HUES48 (cell line): ENCODE data around the gene GLI3.

ENCODE experiments used
- H3K27ac ChIP-seq: one replicate; pipeline ENCODE4 v1.7.0; 2013; ENCODE audit warnings: low read depth, low read length, inconsistent platforms
- H3K27me3 ChIP-seq: 2 replicates; pipeline ENCODE4 v1.6.1; 2013; ENCODE audit warnings: mild to moderate bottlenecking, low read length; ENCODE audit not compliant: control insufficient read depth, insufficient read depth
- H3K36me3 ChIP-seq: 2 replicates; pipeline ENCODE4 v1.6.1; 2013; ENCODE audit warnings: low read length; ENCODE audit not compliant: control insufficient read depth, insufficient read depth
- H3K4me1 ChIP-seq: 2 replicates; pipeline ENCODE4 v1.6.1; 2013; ENCODE audit warnings: mild to moderate bottlenecking, low read length; ENCODE audit not compliant: control insufficient read depth, insufficient read depth
- H3K4me3 ChIP-seq: 2 replicates; pipeline ENCODE4 v1.5.1; 2013; ENCODE audit warnings: mild to moderate bottlenecking, low read depth, low read length
- H3K9ac ChIP-seq: 2 replicates; pipeline ENCODE4 v1.6.1; 2013; ENCODE audit warnings: mild to moderate bottlenecking, low read depth, low read length, moderate library complexity
- H3K9me3 ChIP-seq: 2 replicates; pipeline ENCODE4 v1.6.1; 2013; ENCODE audit warnings: low read length; ENCODE audit not compliant: control insufficient read depth, insufficient read depth

GLI3 gene

DNA sequence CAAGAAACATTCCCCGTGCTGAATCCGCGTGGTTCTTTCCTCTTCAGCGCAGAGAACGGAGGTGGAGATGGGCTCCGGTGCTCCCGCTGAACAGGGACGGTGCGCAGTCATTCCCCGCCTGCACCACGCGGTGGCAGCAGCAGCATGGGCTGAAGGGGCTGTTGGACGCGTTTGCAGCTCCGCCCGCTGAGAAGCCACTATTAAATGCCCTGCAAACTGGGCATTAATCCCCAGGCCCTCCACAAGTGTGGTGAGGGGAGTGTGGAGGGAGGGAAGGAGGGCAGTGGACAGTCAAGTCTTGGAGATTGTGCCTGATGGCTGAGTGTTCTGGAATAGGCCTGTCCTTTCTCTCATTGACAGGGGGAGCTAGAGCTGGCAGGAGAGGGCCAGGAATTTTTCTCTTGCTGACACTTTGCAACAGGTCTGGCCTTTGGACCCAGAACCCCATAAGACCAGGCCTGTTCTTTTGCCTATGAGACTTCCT, 293.9 kb downstream of the GLI3 start:
- Histone ChIP-seq H3K9me3 (no peaks in the 10 kb centered on the region), H3K27ac (no peak overlapping the region), H3K27me3 (peaks cover 11% of the 10 kb centered on the region), H3K4me1 (peaks cover 6% of the 10 kb centered on the region; the same call in 1 of the 2 replicates), H3K4me3 (peak overlapping the region; percentile 46), H3K36me3 (no peaks in the 10 kb centered on the region), H3K9ac (no peak overlapping the region)

GRCh38 chr7:41942468-41943093, 294.4 kb downstream of the GLI3 start:
- H3K36me3 ChIP-seq, result no peaks in the 10 kb centered on the region
- no peak overlapping the region for H3K27ac ChIP-seq
- peak overlapping the region; percentile 46 for H3K4me3 ChIP-seq
- peaks cover 6% of the 10 kb centered on the region; the same call in 1 of the 2 replicates for H3K4me1 ChIP-seq
- peaks cover 11% of the 10 kb centered on the region for H3K27me3 ChIP-seq
- no peaks in the 10 kb centered on the region for H3K9me3 ChIP-seq
- H3K9ac ChIP-seq, result no peak overlapping the region

GRCh38 chr7:41940760-41941343, 296.2 kb downstream of the GLI3 start:
- Histone ChIP-seq H3K4me3 (no peak overlapping the region), H3K36me3 (no peaks in the 10 kb centered on the region), H3K27ac (no peak overlapping the region), H3K9ac (no peak overlapping the region), H3K9me3 (no peaks in the 10 kb centered on the region), H3K4me1 (peaks cover 6% of the 10 kb centered on the region; the same call in 1 of the 2 replicates), H3K27me3 (peaks cover 11% of the 10 kb centered on the region)

DNA sequence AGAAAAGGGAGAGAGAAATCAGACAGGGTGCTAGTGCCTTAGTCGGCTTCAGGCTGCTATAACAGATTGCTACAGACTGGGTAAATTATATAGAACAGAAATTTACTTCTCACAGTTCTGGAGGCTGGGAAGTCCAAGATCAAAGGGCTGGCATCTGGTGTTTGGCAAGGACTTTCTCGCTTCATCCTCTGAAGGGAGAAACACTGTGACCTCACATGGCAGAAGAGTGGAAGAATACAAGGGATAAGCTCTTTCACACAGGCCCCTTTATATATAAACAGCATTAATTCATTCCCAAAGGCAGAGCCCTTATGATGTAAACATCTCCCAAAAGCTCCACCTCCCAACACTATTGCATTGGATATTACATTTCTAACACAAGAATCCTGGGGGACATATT, 298.6 kb downstream of the GLI3 start:
- H3K36me3 ChIP-seq, result no peaks in the 10 kb centered on the region
- H3K4me1 ChIP-seq, result peaks cover 6% of the 10 kb centered on the region; the same call in 1 of the 2 replicates
- H3K27me3 ChIP-seq, result peaks cover 11% of the 10 kb centered on the region

DNA sequence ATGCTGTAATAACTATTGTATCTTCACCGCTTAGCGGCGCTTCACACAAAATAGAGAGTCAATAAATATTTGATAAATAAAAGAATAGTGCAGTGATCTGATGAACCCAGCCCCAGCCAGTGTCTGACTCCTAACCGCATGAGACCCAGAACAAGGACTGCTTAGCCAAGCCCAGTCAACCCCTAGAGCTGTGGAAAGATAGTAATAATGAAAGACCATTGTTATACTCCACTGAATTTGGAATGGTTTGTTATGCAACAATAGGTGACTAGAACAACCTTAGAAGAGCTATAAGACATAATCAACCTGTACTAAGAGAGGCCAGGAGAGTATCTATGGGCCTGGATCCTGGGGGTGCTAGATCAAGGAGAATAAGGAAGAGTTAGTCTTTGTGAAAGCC, 303.6 kb downstream of the GLI3 start:
- no peaks in the 10 kb centered on the region for H3K36me3 ChIP-seq
- H3K4me3 ChIP-seq, result no peak overlapping the region
- H3K9ac ChIP-seq, result no peak overlapping the region
- H3K4me1 ChIP-seq, result peaks cover 7% of the 10 kb centered on the region; the same call in 1 of the 2 replicates
- no peaks in the 10 kb centered on the region for H3K9me3 ChIP-seq
- no peak overlapping the region for H3K27ac ChIP-seq
- no peaks in the 10 kb centered on the region for H3K27me3 ChIP-seq

More for the DNA sequence above, 298.6 kb downstream of the GLI3 start:
- Histone ChIP-seq H3K9ac (no peak overlapping the region), H3K9me3 (no peaks in the 10 kb centered on the region), H3K27ac (no peak overlapping the region), H3K4me3 (no peak overlapping the region)

DNA sequence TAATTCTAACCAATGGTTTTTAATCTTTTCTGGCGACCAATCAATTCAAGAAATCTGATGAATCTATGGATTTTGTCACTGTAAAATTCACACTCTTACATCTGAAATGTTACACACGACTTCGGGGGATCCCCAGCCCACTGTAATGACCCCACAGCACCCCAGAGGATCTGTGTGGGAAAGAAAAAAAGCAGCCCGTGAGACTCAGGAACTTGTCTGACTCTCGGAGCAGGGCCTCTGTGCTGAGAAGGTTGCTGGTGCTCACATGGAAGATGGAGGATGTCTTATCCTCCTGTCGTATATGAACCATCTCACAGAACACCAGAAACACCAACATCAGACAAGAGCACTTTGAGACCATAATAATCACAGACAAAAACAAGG, 305.8 kb downstream of the GLI3 start:
- Histone ChIP-seq H3K9ac (no peak overlapping the region), H3K4me3 (no peak overlapping the region), H3K27me3 (no peaks in the 10 kb centered on the region), H3K9me3 (no peaks in the 10 kb centered on the region), H3K27ac (no peak overlapping the region), H3K4me1 (peaks cover 7% of the 10 kb centered on the region; the same call in 1 of the 2 replicates), H3K36me3 (no peaks in the 10 kb centered on the region)

DNA sequence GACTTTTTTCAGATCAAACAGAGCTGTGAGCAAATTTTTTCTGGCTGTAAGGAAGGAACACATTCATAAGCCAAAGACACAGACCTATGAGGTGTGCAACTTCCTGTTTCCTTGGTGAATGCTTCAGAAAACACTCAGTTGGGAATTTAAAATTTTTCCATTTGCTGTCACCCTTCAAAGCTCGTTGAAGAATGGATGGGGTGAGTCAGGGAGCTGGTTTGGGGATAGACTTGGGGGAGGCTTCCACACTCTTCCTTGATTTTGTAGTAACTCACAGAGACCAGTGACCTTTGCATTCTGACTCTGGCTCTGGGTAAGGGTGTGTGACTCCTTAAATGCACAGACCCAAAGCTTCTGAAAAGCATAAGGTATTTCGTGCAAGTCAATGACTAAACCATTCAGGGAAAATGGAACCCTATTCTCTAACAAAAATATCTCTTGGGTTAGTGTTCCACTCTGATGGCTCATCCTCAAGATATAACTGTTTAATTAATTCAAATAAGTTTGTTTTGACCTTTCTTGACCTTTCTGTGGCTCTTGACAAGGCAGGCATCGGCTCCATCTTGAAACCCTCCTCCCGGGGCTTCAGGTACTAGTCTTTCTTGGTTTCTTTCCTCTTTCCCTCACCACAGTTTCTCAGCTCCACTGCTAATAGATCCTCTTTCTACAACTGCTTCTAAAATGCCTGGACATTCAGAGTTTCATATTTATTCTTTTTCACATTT, 306.3 kb downstream of the GLI3 start:
- H3K9me3 ChIP-seq, result no peaks in the 10 kb centered on the region
- no peak overlapping the region for H3K9ac ChIP-seq
- no peak overlapping the region for H3K27ac ChIP-seq
- no peak overlapping the region for H3K4me3 ChIP-seq
- no peaks in the 10 kb centered on the region for H3K27me3 ChIP-seq
- H3K4me1 ChIP-seq, result peaks cover 7% of the 10 kb centered on the region; the same call in 1 of the 2 replicates
- no peaks in the 10 kb centered on the region for H3K36me3 ChIP-seq

- no peak overlapping the region for H3K4me3 ChIP-seq
- H3K36me3 ChIP-seq, result no peaks in the 10 kb centered on the region
- no peak overlapping the region for H3K27ac ChIP-seq
- no peaks in the 10 kb centered on the region for H3K27me3 ChIP-seq
- H3K9me3 ChIP-seq, result no peaks in the 10 kb centered on the region
- H3K9ac ChIP-seq, result no peak overlapping the region
- H3K4me1 ChIP-seq, result peaks cover 7% of the 10 kb centered on the region; the same call in 1 of the 2 replicates
Measured at GRCh38 chr7:41928781-41929180, 308.2 kb downstream of the GLI3 start.

- H3K4me1 ChIP-seq, result peaks cover 7% of the 10 kb centered on the region; the same call in 1 of the 2 replicates
- H3K9ac ChIP-seq, result no peak overlapping the region
- no peaks in the 10 kb centered on the region for H3K9me3 ChIP-seq
- no peaks in the 10 kb centered on the region for H3K27me3 ChIP-seq
- no peaks in the 10 kb centered on the region for H3K36me3 ChIP-seq
- H3K27ac ChIP-seq, result no peak overlapping the region
- H3K4me3 ChIP-seq, result no peak overlapping the region
Measured at GRCh38 chr7:41928166-41928565, 308.8 kb downstream of the GLI3 start.

- Histone ChIP-seq H3K4me1 (peaks cover 7% of the 10 kb centered on the region; the same call in 1 of the 2 replicates), H3K9me3 (no peaks in the 10 kb centered on the region), H3K36me3 (no peaks in the 10 kb centered on the region), H3K9ac (no peak overlapping the region), H3K4me3 (no peak overlapping the region), H3K27ac (no peak overlapping the region), H3K27me3 (no peaks in the 10 kb centered on the region)
Measured at GRCh38 chr7:41927380-41927779, 309.6 kb downstream of the GLI3 start.

DNA sequence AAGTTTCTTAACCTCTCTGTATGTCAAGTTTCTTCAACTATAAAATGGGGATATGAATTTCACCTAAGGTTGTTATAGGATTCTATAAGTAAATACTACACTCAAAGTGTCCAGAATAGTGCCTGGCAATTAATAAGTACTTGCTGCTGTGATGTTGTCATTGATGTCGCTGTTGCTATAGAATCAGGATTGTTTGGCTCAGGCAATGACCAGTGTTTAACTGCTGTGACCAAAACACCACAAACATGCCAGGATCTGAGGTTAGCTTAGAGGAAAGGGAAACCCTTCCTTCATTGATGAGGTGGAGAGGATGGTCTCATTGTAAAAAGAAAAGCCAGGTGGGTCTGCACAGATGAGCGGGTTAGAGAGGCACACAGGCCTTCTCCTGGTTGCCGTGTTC, 311.1 kb downstream of the GLI3 start:
- Histone ChIP-seq H3K9ac (no peak overlapping the region), H3K36me3 (no peaks in the 10 kb centered on the region), H3K4me1 (peaks cover 7% of the 10 kb centered on the region; the same call in 1 of the 2 replicates), H3K27ac (no peak overlapping the region), H3K9me3 (no peaks in the 10 kb centered on the region), H3K4me3 (no peak overlapping the region), H3K27me3 (no peaks in the 10 kb centered on the region)
